Left ventricle myocardium inferior (tissue), 1 donor: ENCODE data around the gene TMX2. TPM values are rescaled to one million over a fixed set of nuclear protein-coding genes. Genes with fewer than 3 reads are reported as not detected.

Source experiments
- DNase-seq: peaks from one replicate; pipeline ENCODE4 v3.0.0-alpha.2; 2020
- H3K27ac ChIP-seq: fragments of 200-600 bp; replicated peaks from 2 replicates; pipeline ENCODE4 v1.8.0; 2021
- H3K27me3 ChIP-seq: fragments of 200-600 bp; 2 replicates; pipeline ENCODE4 v1.8.0; 2021; ENCODE audit warnings: low read depth
- H3K36me3 ChIP-seq: fragments of 200-600 bp; 2 replicates; pipeline ENCODE4 v1.8.0; 2021
- H3K4me1 ChIP-seq: fragments of 200-600 bp; 2 replicates; pipeline ENCODE4 v1.8.0; 2021
- H3K4me3 ChIP-seq: fragments of 200-600 bp; 2 replicates; pipeline ENCODE4 v1.8.0; 2021; ENCODE audit warnings: mild to moderate bottlenecking, moderate library complexity
- H3K9me3 ChIP-seq: fragments of 200-600 bp; replicated peaks from 2 replicates; pipeline ENCODE4 v1.8.0; 2021
- CTCF ChIP-seq: fragments of 200-600 bp; IDR thresholded peaks from 2 replicates; pipeline ENCODE4 v1.8.0; 2021; ENCODE audit warnings: antibody characterized with exemption, mild to moderate bottlenecking, borderline replicate concordance
- intact Hi-C: fragments of 100-400 bp; cut with micrococcal nuclease; formaldehyde crosslinking; loops from one replicate; pipeline ENCODE4 v1.11.0; 2022
- total RNA-seq: library from RNA; stranded (reverse); fragmentation: NEBNext Ultra II Directional; extraction: Animal tissue kit (Norgen Biotek cat#: 25700); gene quantifications from one replicate; pipeline ENCODE4 v1.2.1, GENCODE V29; 2021
- donor health status: DM: no; HTN: yes; CAD: no; lungs with severe emphysema.

The TMX2 gene
- total RNA-seq, 1 donor from 2014 or later, result 64.3 TPM

GRCh38 chr11:57729479-57729878 is 17.1 kb downstream of the TMX2 start:
- no peaks in the 10 kb centered on the region for H3K27me3 ChIP-seq
- DNase-seq, result no peak
- no peak for TF ChIP-seq CTCF
- H3K27ac ChIP-seq, result no peak overlapping the region
- no peaks in the 10 kb centered on the region for H3K9me3 ChIP-seq
- H3K36me3 ChIP-seq, result peaks cover 5% of the 10 kb centered on the region
- no peak overlapping the region for H3K4me3 ChIP-seq
- H3K4me1 ChIP-seq, result peaks cover 22% of the 10 kb centered on the region
- intact Hi-C loops, result no loop called here

- Histone ChIP-seq H3K36me3 (peaks cover 17% of the 10 kb centered on the region), H3K4me1 (peaks cover 24% of the 10 kb centered on the region), H3K9me3 (no peaks in the 10 kb centered on the region), H3K4me3 (no peak overlapping the region), H3K27me3 (no peaks in the 10 kb centered on the region), H3K27ac (no peak overlapping the region)
- DNase-seq, result no peak
- intact Hi-C loops, result no loop called here
- no peak for TF ChIP-seq CTCF
Observed at GRCh38 chr11:57732661-57733060, 20.3 kb downstream of the TMX2 start.

- no peak for DNase-seq
- no peaks in the 10 kb centered on the region for H3K27me3 ChIP-seq
- peaks cover 44% of the 10 kb centered on the region for H3K36me3 ChIP-seq
- no peak for TF ChIP-seq CTCF
- intact Hi-C loops, result no loop called here
- H3K27ac ChIP-seq, result peak overlapping the region; percentile 72
- H3K4me3 ChIP-seq, result no peak overlapping the region
- H3K9me3 ChIP-seq, result no peaks in the 10 kb centered on the region
- H3K4me1 ChIP-seq, result peaks cover 30% of the 10 kb centered on the region
Observed at GRCh38 chr11:57735619-57736298, 23.4 kb downstream of the TMX2 start.

GRCh38 chr11:57741132-57742086 is 29.0 kb downstream of the TMX2 start, which contains the start of gene SELENOH:
TSS of gene SELENOH (plus strand) at chr11:57741491. CDS start at chr11:57741596, 105 bp downstream.
- intact Hi-C loops, result loop anchor here (5.0 kb wide), 1 partner anchor 61 kb away; no protein-coding TSS in a partner anchor
- H3K4me1 ChIP-seq, result peaks cover 55% of the 10 kb centered on the region
- H3K9me3 ChIP-seq, result no peaks in the 10 kb centered on the region
- no peak for TF ChIP-seq CTCF
- peak within 1 kb of the TSS; percentile 91 for H3K27ac ChIP-seq
- H3K27me3 ChIP-seq, result no peaks in the 10 kb centered on the region
- DNase-seq, result peak; percentile 95
- peak within 1 kb of the TSS; percentile 76 for H3K4me3 ChIP-seq
- H3K36me3 ChIP-seq, result peaks cover 67% of the 10 kb centered on the region

- intact Hi-C loops, result loop anchor here (5.0 kb wide), 1 partner anchor 60 kb away; no protein-coding TSS in a partner anchor
- Histone ChIP-seq H3K27ac (peak overlapping the region; percentile 91), H3K9me3 (no peaks in the 10 kb centered on the region), H3K36me3 (peaks cover 73% of the 10 kb centered on the region), H3K4me1 (peaks cover 53% of the 10 kb centered on the region), H3K27me3 (no peaks in the 10 kb centered on the region), H3K4me3 (peak overlapping the region; percentile 76)
- DNase-seq, result no peak
- no peak for TF ChIP-seq CTCF
Observed at GRCh38 chr11:57742087-57742452, 29.7 kb downstream of the TMX2 start.
